HepG2 (cell line): Measurements from ENCODE around the gene HMCN2.

Experiments used
- ATF1 ChIP-seq: IDR thresholded peaks from 2 replicates; pipeline ENCODE4 v1.6.1; 2016; ENCODE audit warnings: mild to moderate bottlenecking, control low read depth
- GABPA ChIP-seq, 2 experiments: IDR thresholded peaks; 2 replicates each; pipeline ENCODE4 v1.6.1; 2011 to 2016; ENCODE audit warnings: low read depth in 2 of 2, low read length in 1 of 2, missing biosample characterization in 1 of 2, missing genetic modification characterization in 1 of 2
- JUNB ChIP-seq: sonication (generic); formaldehyde crosslinking; IDR thresholded peaks from 2 replicates; pipeline ENCODE4 v1.8.0; 2022; ENCODE audit warnings: missing genetic modification reagents, mild to moderate bottlenecking, borderline replicate concordance
- SP1 ChIP-seq, 2 experiments: fragments of 450-650 bp in 1 of 2; sonication (generic) in 1 of 2; formaldehyde crosslinking in 1 of 2; IDR thresholded peaks; 2 replicates each; pipeline versions ENCODE4 v1.4.0 to v1.6.1; 2016 to 2020; ENCODE audit warnings: missing genetic modification reagents in 1 of 2
- ZNF121 ChIP-seq: sonication (generic); formaldehyde crosslinking; IDR thresholded peaks from 2 replicates; pipeline ENCODE4 v1.5.0; 2020; ENCODE audit warnings: mild to moderate bottlenecking, missing genetic modification reagents
- ZNF564 ChIP-seq: sonication (generic); formaldehyde crosslinking; IDR thresholded peaks from 2 replicates; pipeline ENCODE4 v1.8.1; 2023; ENCODE audit warnings: mild to moderate bottlenecking, missing genetic modification reagents
- TF ChIP-seq, protein P1 (sequence below): sonication (generic); formaldehyde crosslinking; IDR thresholded peaks from 2 replicates; pipeline ENCODE4 v1.8.1; 2023; ENCODE audit warnings: missing genetic modification reagents, inconsistent platforms, borderline replicate concordance
- TF ChIP-seq, protein P2 (sequence below), 2 experiments: IDR thresholded peaks; 2 replicates each; pipeline ENCODE4 v1.6.1; 2011 to 2012; ENCODE audit warnings: low read length in 2 of 2, borderline replicate concordance in 1 of 2, low read depth in 1 of 2, mild to moderate bottlenecking in 1 of 2, moderate library complexity in 1 of 2

DNA sequence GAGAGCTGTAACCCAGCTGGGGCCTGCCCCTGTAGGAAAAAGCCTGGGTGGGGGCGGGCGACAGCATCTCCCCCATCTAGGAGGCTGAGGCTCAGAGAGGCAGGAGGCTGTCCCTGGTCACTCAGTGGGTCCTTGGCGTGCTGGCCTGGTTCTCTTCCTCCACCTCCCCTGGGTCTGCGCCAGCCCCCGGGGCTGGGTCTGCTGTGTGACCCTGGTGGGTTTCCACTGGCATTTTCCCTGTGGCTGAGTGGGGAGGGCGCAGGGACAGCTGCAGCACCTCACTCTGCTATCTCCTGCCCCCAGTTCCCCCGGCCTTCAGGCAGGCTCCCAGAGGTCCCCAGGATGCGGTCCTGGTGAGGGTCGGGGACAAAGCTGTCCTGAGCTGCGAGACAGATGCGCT is 119.7 kb downstream of the HMCN2 start:
- no peak for TF ChIP-seq ATF1 (CRISPR knock-in tag)
- TF ChIP-seq ZNF121 (CRISPR knock-in tag): no peak
- TF ChIP-seq GABPA (IDR thresholded peaks at IDR 0.05; ENCODE audit: low read depth, low read length): no peak
- no peak for TF ChIP-seq GABPA (CRISPR knock-in tag; IDR thresholded peaks at IDR 0.05; ENCODE audit: low read depth)
- TF ChIP-seq ZNF564 (CRISPR knock-in tag): no peak
- no peak for TF ChIP-seq SP1 (IDR thresholded peaks at IDR 0.05)
- no peak for TF ChIP-seq SP1 (CRISPR knock-in tag; IDR thresholded peaks at IDR 0.05)
- TF ChIP-seq JUNB (CRISPR knock-in tag): no peak
- TF ChIP-seq, protein P1, sequence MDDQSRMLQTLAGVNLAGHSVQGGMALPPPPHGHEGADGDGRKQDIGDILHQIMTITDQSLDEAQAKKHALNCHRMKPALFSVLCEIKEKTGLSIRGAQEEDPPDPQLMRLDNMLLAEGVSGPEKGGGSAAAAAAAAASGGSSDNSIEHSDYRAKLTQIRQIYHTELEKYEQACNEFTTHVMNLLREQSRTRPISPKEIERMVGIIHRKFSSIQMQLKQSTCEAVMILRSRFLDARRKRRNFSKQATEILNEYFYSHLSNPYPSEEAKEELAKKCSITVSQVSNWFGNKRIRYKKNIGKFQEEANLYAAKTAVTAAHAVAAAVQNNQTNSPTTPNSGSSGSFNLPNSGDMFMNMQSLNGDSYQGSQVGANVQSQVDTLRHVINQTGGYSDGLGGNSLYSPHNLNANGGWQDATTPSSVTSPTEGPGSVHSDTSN (CRISPR knock-in tag): no peak
- TF ChIP-seq, protein P2, sequence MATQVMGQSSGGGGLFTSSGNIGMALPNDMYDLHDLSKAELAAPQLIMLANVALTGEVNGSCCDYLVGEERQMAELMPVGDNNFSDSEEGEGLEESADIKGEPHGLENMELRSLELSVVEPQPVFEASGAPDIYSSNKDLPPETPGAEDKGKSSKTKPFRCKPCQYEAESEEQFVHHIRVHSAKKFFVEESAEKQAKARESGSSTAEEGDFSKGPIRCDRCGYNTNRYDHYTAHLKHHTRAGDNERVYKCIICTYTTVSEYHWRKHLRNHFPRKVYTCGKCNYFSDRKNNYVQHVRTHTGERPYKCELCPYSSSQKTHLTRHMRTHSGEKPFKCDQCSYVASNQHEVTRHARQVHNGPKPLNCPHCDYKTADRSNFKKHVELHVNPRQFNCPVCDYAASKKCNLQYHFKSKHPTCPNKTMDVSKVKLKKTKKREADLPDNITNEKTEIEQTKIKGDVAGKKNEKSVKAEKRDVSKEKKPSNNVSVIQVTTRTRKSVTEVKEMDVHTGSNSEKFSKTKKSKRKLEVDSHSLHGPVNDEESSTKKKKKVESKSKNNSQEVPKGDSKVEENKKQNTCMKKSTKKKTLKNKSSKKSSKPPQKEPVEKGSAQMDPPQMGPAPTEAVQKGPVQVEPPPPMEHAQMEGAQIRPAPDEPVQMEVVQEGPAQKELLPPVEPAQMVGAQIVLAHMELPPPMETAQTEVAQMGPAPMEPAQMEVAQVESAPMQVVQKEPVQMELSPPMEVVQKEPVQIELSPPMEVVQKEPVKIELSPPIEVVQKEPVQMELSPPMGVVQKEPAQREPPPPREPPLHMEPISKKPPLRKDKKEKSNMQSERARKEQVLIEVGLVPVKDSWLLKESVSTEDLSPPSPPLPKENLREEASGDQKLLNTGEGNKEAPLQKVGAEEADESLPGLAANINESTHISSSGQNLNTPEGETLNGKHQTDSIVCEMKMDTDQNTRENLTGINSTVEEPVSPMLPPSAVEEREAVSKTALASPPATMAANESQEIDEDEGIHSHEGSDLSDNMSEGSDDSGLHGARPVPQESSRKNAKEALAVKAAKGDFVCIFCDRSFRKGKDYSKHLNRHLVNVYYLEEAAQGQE (IDR thresholded peaks at IDR 0.05; ENCODE audit: borderline replicate concordance in 1 of 2, low read depth in 1 of 2, low read length in 2 of 2): no peak
